HG03442 (cell line): Measurements from ENCODE around the gene EDN3.

Source experiments
- ATAC-seq: cut with Tn5 transposase; IDR thresholded peaks from one replicate; pipeline ENCODE4 v1.9.1; 2021; ENCODE audit warnings: mild to moderate bottlenecking, moderate library complexity; ENCODE audit not compliant: unreplicated experiment

Gene EDN3, protein sequence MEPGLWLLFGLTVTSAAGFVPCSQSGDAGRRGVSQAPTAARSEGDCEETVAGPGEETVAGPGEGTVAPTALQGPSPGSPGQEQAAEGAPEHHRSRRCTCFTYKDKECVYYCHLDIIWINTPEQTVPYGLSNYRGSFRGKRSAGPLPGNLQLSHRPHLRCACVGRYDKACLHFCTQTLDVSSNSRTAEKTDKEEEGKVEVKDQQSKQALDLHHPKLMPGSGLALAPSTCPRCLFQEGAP

DNA sequence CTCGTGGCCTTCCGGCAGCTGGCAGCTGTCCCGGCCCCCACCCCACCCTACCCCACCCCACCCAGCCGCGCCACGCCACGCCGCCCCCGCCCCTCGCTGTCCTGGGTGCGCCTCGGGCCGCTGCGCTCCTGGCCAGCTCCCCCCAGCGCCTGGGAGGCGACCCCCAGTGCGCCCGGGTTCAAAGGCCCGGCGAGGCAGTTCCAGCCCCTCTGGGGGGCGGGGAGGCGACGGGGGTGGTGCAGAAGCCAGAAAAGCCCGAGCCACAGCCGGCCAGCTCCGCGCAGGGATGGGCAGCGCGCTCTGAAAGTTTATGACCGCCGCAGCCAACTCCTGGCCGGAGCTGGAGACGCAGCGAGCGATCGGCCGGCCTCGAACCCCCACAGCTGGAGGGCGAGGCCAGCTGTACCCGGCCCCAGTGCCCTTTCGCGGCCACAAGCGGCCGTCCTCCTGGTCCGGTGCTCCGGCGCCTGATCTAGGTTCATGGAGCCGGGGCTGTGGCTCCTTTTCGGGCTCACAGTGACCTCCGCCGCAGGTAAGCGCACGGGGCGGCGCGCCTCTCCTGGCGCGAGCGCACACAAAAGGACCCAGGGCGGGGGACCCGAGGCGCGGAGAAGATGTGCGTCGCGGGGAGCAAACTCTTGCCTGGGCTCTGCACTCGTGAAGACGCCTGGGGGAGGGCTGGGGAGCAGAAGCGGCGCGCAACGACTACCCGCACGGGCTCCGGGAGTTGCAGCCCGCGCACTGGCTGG is at the start of gene EDN3:
TSS of gene EDN3 (plus strand) at position 279 of the 749 bp plus-strand sequence. CDS start at position 481, 202 bp downstream.
- no peak for ATAC-seq

DNA sequence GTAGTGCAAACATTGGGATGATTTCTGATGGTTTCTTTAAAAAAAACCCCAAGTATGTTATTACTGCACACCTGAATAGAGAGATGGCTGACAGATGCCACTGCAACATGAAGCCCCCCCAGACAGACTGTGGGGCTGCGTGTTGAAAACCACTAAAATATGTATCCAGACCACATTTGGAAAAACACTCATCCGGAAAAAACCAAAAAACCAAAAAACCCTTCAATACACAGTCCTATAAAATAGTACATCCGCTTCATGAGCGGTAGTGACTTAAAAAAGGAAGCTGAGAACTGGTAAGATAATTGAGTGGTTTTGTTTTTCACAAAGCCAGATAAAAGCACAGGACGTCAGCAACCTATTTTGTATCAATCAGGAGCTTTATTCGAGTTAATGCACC is 47.1 kb upstream of the EDN3 start:
- ATAC-seq: no peak

DNA sequence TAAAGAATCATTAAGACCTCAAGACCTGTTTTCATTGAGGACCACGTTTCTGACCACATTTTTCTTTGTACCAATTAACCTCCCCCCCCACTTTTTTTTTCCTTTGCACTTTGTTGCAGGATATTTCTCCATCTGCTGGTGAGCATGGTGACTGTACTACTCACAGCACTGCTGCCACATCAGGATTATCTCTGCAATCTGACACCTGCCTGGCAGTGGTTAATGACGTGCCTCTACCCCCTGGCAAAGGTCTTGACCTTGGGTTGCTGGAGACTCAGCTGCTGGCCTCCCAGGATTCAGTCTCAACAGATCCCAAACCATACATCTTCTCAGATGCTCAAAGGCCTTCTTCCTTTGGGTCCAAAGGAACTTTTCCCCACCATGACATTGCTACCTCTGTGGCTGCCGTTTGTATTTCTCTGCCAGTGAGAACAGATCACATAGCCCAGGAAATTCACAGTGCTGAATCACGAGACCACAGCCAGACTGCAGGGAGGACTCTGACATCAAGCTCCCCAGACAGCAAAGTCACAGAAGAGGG is 46.6 kb upstream of the EDN3 start:
- no peak for ATAC-seq

DNA sequence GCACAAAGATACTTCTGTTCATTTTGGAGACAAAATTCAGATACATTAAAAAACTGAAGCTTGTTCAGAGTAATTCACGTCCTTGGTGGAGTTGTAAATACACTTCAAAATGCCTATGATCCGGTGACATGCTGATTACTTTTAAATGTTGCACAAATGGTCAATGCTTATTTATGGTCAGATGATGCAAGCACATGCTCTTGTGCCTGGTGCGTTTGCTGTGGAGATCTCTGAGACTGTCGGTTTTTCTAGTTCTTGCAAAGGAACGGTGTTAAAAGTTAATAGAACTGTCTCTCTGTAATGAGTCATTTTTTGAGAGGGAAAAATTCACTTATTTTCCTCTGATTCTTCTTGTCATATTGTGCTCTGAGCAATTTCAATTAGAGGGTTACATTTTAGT is 45.2 kb upstream of the EDN3 start:
- no peak for ATAC-seq

DNA sequence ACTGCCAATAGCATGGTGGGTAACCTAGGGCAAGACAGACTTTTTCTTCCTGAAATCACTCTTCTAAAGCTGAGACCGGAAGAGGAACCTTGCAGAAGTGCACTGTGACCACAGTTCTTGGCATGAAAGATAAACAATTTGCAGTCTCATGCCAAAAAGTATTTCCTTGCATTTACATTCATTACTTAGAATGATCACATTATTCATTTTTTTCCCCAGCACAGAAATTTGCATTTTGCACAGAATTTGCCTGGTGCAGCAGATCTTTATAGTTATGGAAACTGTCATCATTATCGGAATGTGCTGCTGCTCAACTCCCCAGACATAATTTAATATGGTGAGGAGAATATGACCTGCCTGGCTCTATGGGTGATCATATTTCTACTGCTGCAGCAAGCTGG is 42.2 kb upstream of the EDN3 start:
- no peak for ATAC-seq

DNA sequence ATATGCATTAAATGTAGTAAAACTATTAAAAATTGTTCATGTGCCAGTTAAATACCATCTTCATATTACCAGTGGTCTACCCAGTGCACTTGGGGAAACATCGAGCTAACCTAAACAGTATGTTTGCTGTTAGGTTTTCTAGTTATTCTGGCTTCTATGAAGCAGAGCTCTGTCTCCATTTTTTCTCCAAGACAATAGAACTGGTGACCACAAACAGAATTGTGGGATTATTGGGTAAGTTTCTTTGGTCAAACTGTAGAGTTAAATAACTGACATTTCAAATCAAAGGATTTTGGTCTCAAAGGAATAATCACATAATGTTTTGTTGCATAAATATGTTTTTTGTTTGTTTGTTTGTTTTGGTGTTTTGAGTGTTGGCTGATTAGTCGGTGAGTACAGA is 40.5 kb upstream of the EDN3 start:
- no peak for ATAC-seq

DNA sequence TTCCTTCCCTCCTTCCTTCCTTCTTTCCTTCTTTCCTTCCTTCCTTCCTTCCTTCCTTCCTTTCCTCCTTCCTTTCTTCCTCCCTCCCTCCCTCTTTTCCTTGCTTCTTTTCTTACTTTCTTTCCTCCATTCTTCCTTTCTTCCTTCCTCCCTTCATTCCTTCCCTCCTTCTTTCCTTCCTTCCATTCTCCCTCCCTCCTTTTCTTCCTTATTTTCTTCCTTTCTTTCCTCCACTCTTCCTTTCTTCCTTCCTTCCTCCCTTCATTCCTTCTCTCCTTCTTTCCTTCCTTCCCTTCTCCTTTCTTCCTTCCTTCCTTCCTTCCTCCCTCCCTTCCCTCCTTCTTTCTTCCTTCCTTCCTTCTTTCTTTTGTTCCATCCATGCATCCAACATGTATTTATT is 35.1 kb upstream of the EDN3 start:
- no peak for ATAC-seq

DNA sequence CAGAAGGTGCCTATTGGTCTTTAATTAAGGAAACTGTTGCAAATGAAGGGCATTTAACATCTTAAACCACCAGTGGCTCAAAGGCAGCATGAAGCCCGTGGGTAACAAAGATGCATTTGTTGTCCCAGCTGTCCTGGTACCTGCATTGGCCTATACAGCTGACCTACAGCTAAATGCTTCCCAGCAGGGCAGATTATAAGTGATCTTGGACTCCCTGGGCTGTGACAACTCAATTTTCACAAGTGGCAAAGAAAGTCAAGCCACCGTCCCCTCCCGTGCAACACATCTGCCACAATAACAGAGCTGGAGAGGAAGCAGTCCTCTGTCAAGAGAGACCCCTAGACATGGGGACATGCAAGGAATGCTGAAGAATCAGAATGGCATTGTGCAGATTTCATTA is 31.5 kb upstream of the EDN3 start:
- no peak for ATAC-seq

DNA sequence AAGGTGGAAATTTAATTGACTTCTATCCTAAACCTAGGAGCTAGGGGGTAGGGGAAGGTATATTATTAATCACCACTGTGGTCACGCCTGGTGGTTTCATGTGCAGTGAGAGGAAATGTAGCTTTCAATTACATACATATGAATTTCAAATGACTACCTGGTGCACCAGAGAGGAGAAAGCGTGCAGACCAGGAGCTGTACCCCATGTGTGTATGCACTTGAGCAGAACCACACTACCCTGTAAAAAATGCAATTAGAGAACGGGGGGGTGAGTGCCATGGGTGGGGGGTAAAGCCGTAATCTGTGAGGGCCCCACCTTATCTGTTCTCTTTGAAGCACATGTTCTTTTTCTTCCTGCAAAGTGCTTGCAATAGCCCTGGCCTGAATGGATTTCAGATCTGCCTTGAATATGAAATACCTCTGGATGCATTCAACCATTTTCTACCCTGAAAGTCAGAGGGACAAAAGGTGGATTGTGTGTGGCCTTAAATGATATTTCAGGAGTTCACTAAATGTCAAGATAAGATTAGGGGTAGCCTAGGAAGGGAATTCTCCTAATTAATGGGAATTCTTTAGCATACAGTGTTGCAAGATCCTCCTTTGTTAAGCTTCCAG is 30.9 kb upstream of the EDN3 start:
- no peak for ATAC-seq

DNA sequence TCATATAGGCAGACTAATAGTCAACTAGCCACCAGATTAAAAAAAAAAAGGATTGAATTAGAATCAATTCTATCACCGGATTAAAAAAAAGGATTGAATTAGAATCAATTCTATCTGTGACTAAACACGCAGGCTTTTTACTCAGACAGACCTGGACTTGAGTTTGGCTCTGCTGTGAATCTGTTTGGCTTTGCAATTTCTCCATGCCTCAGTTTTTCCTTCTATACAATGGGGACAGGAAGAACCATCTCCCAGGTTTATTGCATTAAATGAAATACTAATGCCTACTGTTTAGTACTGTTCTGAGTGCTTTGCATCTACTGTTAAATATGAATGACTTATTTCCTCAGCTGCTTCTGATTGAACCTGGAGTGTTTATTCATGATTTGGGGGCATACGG is 30.0 kb upstream of the EDN3 start:
- ATAC-seq: no peak

DNA sequence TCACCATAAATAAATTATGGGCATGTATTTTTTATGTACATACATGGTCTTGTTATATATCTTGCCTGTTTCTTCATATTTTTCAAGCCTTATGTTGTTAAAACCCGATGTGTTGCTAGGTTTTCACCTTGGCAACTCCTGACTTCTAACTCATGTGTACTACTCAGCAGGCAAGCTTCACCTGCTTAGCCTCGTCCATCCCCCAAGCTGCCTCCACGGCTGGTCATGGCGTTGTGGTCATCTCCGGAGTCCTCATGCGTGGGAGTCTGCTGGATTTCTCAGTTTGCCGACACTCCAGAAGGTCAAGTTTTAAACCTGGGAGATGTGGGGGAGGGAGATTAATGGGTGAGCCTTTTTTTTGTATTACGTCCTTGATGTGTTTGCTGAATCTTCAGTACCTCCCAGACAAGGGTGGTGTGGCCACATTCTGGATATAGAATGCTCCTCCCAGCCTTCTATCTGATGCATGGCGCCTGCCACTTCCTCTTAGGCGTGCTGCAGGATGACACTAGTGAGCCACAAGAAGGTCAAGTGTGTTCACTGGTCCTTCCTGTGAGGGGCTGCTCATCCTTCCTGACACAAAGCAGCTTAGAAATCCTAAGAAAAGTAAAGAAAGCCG is 26.6 kb upstream of the EDN3 start:
- ATAC-seq: no peak

DNA sequence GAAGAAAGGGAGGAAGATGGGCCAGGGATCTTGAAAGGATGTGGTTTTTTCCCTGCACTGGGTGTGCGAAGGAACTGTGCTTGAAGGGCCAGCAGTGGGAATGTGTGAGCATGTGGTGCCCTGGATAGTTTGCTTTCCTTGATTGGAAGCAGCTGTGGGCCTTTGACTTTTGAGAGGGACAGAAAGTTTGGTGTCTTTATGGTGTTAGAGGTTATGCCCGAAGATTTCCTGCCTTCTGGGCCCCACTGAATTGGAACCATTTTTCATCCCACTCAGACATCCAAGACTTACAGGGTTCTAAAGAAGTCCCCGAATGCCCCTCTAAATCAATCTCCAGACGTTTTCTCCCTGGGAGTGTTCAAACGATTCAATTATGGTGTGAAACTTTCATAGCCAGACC is 23.5 kb upstream of the EDN3 start:
- no peak for ATAC-seq

DNA sequence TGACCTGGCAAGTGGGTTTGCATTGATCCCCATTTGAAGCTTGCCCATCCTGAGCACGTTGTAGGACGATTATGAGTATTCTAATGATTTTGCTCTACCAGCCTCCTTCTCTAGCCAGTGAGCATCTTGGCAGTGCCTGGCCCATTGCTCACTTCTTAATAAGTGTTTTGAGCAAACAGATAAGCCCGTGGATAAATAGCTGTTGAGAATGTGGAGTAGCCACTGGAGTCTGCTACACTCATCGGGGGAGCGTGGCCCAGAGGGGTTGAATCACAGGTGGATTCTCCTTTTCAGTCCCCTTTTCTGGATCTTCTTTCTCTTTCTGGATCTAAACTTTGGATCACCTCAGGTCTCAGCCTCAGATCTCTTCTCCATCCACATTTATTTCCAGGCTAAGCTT is 15.9 kb upstream of the EDN3 start:
- ATAC-seq: no peak

DNA sequence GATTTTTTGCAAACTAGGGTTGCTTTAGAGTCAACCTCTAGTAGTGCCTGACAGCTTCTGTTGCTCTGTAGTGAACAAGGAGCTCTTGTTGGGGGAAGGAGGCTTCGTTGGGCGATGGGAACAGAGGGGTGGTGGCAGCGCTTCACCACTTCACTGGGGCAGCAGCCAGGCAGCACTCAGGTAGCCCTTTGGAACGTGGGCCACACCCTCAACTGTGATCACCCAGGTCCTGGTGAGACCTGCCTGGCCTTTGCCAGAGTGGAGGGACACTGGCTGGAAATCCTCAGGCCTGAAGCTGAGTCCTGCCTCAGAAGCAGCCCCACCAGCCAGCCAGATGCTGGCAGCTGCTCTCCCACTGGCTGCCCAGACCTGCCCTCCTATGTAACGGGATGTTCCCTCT is 10.4 kb upstream of the EDN3 start:
- ATAC-seq: no peak

DNA sequence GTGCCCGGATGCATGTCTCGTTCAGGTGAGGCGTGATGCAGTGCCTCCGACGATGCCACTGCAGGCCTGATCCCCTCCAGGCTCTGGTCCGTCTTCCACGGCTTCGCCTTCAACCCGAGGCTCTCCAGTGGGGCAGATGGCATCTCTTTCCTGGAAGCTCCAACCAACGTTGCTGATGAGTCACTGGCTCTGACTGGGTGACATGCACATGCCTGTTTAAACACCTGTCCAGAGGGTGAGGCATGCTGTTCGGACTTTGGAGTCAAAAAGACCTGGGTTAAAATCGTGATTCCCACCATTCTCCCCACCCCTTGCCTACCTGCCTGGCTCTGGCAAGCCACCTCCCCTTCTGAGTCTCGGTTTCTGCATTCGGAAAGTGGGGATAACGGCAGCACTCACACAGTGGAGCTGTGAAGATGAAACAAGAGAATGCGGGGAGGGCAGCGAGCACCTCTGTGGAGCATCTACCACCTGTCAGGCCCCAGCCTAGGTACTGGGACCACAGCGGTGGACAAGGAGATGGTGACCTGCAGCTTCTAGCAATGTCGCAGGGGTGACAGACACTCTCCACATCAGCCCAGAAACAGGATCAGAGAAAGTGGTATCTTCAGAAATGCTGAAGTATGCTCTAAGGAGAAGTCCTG is 8.5 kb upstream of the EDN3 start:
- ATAC-seq: no peak

DNA sequence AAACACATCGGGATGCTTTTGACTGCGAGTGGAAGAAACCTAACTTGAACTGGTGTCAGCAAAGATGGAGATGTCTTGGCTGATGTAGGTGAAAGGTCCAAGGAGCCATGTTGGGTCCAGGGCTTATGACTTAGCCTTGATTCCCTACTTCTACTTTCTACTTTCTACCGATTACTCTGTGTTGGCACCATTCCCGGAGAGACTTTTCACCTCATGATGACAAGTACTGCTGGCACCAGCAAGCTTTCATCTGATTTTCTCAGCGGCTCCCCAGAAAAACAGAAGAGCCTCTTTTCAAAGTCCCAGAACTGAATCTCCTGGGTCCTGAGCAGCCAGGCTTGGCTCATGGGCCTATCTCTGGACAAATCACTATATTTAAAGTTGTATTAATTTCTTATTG is 4.9 kb upstream of the EDN3 start:
- no peak for ATAC-seq

DNA sequence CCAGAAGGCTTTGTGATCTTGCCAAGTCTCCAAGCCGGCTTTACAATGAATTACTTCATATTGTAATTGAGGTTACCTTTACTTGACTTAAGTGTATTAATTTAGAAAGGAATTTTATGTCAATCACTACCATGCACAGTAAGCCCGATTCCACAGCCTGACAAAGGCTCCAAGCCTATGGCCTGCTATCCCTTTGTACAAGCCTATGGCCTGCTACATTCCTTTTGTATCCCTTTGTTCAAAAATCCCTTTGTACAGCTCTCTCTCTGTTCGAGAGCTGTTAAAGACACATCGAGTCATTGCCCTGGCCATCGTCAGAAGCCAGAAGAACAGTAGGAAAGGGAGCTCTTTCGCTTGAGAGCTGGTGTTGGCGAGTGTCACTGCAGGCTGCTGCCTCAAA is 2.7 kb upstream of the EDN3 start:
- no peak for ATAC-seq

DNA sequence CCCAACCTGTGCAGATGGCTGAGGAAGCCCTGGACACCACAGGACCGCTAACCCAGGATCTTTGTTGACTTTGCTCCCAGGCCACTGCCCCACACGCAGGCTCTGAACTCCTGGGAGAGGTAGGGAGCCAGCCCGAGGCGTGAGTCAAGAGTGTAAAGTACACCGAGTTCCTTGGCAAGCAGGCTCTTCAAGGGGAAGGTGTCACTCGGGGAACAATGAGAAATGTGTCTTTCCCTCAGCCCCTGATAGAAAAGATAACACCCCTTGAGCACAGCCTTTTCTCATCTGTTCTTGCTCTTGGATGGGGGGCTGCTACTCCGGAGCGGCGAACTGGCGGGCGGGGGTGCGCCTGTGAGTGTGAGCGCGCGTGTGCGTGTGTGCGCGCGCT is 472 bp upstream of the EDN3 start:
- no peak for ATAC-seq

DNA sequence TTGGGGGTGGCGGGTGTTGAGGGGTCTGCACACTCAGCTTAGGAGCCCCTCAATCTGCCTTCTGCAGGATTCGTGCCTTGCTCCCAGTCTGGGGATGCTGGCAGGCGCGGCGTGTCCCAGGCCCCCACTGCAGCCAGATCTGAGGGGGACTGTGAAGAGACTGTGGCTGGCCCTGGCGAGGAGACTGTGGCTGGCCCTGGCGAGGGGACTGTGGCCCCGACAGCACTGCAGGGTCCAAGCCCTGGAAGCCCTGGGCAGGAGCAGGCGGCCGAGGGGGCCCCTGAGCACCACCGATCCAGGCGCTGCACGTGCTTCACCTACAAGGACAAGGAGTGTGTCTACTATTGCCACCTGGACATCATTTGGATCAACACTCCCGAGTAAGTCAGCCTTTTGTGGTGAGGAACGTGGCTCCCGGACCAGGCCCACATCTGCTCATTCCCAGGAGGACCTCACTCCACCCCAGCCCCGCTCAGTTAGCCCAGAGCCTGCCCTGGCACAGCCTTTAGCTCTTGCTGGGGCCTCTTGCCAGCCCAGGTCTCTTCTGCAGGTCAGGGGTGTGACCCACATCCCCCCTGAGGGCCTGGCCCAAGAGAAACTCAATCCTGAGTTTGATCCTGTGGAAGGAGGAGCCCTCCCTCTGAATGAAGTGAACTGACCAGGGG is 1.1 kb downstream of the EDN3 start:
- no peak for ATAC-seq

DNA sequence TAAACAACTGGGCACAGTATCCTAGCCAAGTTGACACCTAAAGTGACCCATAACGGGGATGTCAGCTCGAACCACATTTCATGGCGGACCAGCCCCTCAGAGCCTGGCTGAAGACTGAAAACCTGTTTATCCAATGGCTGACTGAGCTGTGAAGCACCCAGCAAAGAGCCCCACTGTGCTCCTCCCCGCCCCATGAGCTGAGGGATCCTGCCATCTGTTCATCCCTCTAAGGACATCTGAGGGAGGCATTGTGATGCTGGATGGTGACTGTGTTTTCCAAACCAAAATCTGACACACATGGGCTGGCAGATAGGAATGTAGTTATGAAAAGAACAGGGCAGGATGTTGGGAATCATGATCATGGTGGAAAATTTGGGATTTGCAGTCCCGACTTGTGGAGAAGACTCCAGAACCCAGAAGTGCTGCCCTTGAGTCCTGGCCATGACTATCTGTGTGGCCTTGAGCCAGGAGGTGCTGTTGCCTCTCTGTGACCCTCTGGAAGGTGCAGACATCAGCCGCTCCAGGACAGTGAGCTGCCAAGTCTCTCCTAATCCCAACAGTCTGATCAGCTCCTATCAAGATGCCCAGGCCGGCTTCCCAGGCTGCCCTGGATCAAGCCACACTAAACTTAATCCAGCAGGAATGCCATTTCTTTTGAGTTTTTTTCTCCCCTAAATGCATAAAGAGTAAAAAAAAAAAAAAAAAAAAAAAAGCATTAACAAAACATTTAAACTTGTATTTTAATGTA is 5.7 kb downstream of the EDN3 start:
- no peak for ATAC-seq
